ENCODE measurements around the gene ATXN1.

DNA sequence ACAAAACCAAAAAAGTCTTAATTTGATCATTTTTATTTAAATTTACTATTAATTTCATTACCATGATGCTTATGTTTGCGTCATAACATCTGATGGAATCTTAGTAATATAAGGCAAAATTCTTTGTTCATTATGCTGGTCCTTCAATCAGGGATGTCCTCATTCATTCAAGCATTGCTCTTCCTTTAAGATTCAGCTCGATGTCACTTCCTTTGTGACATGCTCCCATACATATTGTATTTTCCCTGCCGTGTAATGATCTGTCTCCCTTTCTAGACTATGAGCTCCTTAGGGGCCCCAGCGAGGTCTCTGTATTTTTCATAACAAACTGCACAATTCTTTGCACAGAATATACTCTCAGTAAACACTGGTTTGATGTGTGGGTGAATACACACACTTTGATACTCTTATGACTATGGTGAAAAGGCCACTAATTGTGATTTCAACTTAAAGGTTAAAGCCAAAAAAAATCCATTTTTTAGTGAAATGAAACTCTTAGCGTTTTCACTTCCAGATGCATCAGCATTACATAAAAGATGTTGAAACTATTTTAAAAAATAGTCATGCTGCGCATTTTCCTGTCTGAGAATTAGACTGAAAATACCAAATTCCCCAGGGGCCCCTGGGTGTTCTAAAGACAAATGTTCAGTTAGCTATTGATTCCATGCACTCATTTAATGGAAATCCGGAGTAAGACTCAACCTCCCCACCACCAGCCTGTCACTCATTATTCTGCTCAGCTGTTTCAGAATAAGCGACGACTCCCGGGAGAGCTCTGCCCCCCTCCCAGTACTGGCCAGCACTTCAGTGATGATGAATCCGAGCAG lies 169.7 kb downstream of the ATXN1 start:
- TF ChIP-seq, protein P1, sequence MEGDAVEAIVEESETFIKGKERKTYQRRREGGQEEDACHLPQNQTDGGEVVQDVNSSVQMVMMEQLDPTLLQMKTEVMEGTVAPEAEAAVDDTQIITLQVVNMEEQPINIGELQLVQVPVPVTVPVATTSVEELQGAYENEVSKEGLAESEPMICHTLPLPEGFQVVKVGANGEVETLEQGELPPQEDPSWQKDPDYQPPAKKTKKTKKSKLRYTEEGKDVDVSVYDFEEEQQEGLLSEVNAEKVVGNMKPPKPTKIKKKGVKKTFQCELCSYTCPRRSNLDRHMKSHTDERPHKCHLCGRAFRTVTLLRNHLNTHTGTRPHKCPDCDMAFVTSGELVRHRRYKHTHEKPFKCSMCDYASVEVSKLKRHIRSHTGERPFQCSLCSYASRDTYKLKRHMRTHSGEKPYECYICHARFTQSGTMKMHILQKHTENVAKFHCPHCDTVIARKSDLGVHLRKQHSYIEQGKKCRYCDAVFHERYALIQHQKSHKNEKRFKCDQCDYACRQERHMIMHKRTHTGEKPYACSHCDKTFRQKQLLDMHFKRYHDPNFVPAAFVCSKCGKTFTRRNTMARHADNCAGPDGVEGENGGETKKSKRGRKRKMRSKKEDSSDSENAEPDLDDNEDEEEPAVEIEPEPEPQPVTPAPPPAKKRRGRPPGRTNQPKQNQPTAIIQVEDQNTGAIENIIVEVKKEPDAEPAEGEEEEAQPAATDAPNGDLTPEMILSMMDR (IDR thresholded peaks at IDR 0.05; ENCODE audit: low read depth, low read length, poor library complexity, severe bottlenecking), result no peak
- no peak for TF ChIP-seq EZH2phosphoT487 (IDR thresholded peaks at IDR 0.05; ENCODE audit: borderline replicate concordance, low read length)
